Right lobe of liver (tissue), 6 donors: ENCODE results near the gene REXO1. TPM values are rescaled to one million over a fixed set of nuclear protein-coding genes. Genes with fewer than 3 reads are reported as not detected.

Source experiments
- ATAC-seq, 4 donors: fragments of 200-7000 bp; cut with Tn5 transposase; one replicate each; pipeline ENCODE4 v1.9.1; 2020; ENCODE audit warnings: mild to moderate bottlenecking in 4 of 4, moderate library complexity in 4 of 4
- DNase-seq, 3 donors: peaks; one replicate each; pipeline ENCODE4 v3.0.0-alpha.2; 2020
- H3K27ac ChIP-seq, 3 donors: fragments of 200-600 bp; one replicate each; pipeline ENCODE4 v1.8.0; 2022
- H3K27me3 ChIP-seq, 2 donors: fragments of 200-600 bp; one replicate each; pipeline ENCODE4 v1.8.0; 2022
- H3K36me3 ChIP-seq, 4 donors: fragments of 200-600 bp; sonication (generic) in 1 of 4; one replicate each; pipeline versions ENCODE4 v1.5.1 to v1.8.0; 2017 to 2022; ENCODE audit warnings: control low read depth in 1 of 4
- H3K4me1 ChIP-seq, 4 donors: fragments of 200-600 bp; sonication (generic) in 1 of 4; one replicate each; pipeline versions ENCODE4 v1.5.1 to v1.8.0; 2017 to 2022; ENCODE audit warnings: control low read depth in 1 of 4
- H3K4me3 ChIP-seq, 3 donors: fragments of 200-600 bp; one replicate each; pipeline ENCODE4 v1.8.0; 2022
- H3K9me3 ChIP-seq, 4 donors: fragments of 200-600 bp; sonication (generic) in 1 of 4; one replicate each; pipeline versions ENCODE4 v1.5.1 to v1.8.0; 2017 to 2022; ENCODE audit warnings: control low read depth in 1 of 4
- CTCF ChIP-seq, 4 donors: fragments of 200-600 bp in 3 of 4; fragments of 450-650 bp in 1 of 4; IDR thresholded peaks; one replicate each; pipeline versions ENCODE4 v1.5.1 to v1.8.0; 2016 to 2022; ENCODE audit warnings: antibody characterized with exemption in 4 of 4, mild to moderate bottlenecking in 2 of 4
- POLR2A ChIP-seq: fragments of 450-650 bp; IDR thresholded peaks from one replicate; pipeline ENCODE4 v1.6.1; 2017; ENCODE audit warnings: antibody characterized with exemption, mild to moderate bottlenecking
- WGBS: methylation state at CpG from one replicate; pipeline ENCODE4 v1.1.6; 2018; ENCODE audit warnings: low coverage, low lambda C conversion rate; ENCODE audit not compliant: insufficient coverage; ENCODE audit errors: missing lambda C conversion rate; 5-methylcytosine and 5-hydroxymethylcytosine counted together
- intact Hi-C, 2 donors: fragments of 100-400 bp; cut with DNase I; formaldehyde crosslinking; loops; one replicate each; pipeline versions ENCODE4 v1.11.2 to v1.14.1; 2022
- total RNA-seq, 6 experiments: library from RNA; depleted of rRNA in 2 of 6; stranded (reverse); fragments of >200 nt in 2 of 6; fragmentation: NEBNext Ultra II Directional in 3 of 6; extraction: Animal tissue kit (Norgen Biotek cat#: 25700) in 3 of 6; gene quantifications; one replicate each; pipeline versions ENCODE4 v1.1.0 to v1.2.4, GENCODE V29; 2016 to 2023
- donor health status: DM: no; HTN: yes; CAD: no.
- donor health status: DM: no; HTN: no; CAD: no.
- donor health status: DM: no; HTN: no; CAD: no.
- donor health status: DM: no; HTN: yes; CAD: no.
- donor health status: DM: no; HTN: yes; CAD: no.

REXO1 gene
- total RNA-seq, 6 experiments from 2014 or later = 8.0 to 17.7 (median 12.6) TPM

- H3K9me3 ChIP-seq = no peaks in the 10 kb centered on the region
- no peak overlapping the region for H3K27ac ChIP-seq
- TF ChIP-seq POLR2A = no peak
- TF ChIP-seq CTCF (IDR thresholded peaks at IDR 0.05) = peak in 2 of 4 donors; percentile 17 to 21
- H3K27me3 ChIP-seq = peaks cover 0 to 15% of the 10 kb centered on the region in 2 donors
- ATAC-seq (no peak), DNase-seq (no peak)
- H3K4me1 ChIP-seq = no peaks in the 10 kb centered on the region
- intact Hi-C loops = loop anchor here in 1 of 2 donors (5.0 to 10.0 kb wide), 3 partner anchors 81 to 223 kb away; no protein-coding TSS in a partner anchor
- no peaks in the 10 kb centered on the region for H3K36me3 ChIP-seq
- WGBS = 9% methylated on average over 11 of the region's 13 CpGs
- no peak overlapping the region for H3K4me3 ChIP-seq
These were observed 80.0 kb downstream of the REXO1 start for GRCh38 chr19:1768248-1768647.

- WGBS = 2% methylated on average over 9 of the region's 21 CpGs
- ATAC-seq (peak; percentile 62 to 84 (median 82)), DNase-seq (peak in 2 of 3 donors; percentile 47 to 57)
- Histone ChIP-seq H3K27ac (no peak overlapping the region), H3K9me3 (no peaks in the 10 kb centered on the region), H3K4me3 (no peak overlapping the region), H3K4me1 (no peaks in the 10 kb centered on the region), H3K36me3 (no peaks in the 10 kb centered on the region), H3K27me3 (peaks cover 0 to 19% of the 10 kb centered on the region in 2 donors)
- intact Hi-C loops = loop anchor here in 1 of 2 donors (5.0 to 10.0 kb wide), 3 partner anchors 80 to 223 kb away; no protein-coding TSS in a partner anchor
- TF ChIP-seq CTCF (IDR thresholded peaks at IDR 0.05) (peak; percentile 84 to 93 (median 88)), POLR2A (no peak)
These were observed 80.8 kb downstream of the REXO1 start for GRCh38 chr19:1767464-1767933.

GRCh38 chr19:1766800-1767352, 81.4 kb downstream of the REXO1 start:
- DNase-seq = no peak
- peaks cover 5 to 25% of the 10 kb centered on the region in 2 donors for H3K27me3 ChIP-seq

More at GRCh38 chr19:1766800-1767352, 81.4 kb downstream of the REXO1 start:
- H3K36me3 ChIP-seq = no peaks in the 10 kb centered on the region
- H3K4me1 ChIP-seq = no peaks in the 10 kb centered on the region
- ATAC-seq = no peak
- intact Hi-C loops = loop anchor here in 1 of 2 donors (5.0 to 10.0 kb wide), 3 partner anchors 80 to 222 kb away; no protein-coding TSS in a partner anchor
- no peak overlapping the region for H3K4me3 ChIP-seq
- no peak for TF ChIP-seq POLR2A
- no peak for TF ChIP-seq CTCF (IDR thresholded peaks at IDR 0.05)
- 14% methylated on average over 2 of the region's 10 CpGs for WGBS
- H3K9me3 ChIP-seq = no peaks in the 10 kb centered on the region
- H3K27ac ChIP-seq = no peak overlapping the region
